Thyroid gland (tissue), 4 donors: ENCODE measurements around the gene DNAJC13. TPM values are rescaled to one million over a fixed set of nuclear protein-coding genes. Genes with fewer than 3 reads are reported as not detected.

Experiments
- DNase-seq, 2 donors: peaks; one replicate each; pipeline ENCODE4 v3.0.0-alpha.2; 2019
- H3K27ac ChIP-seq, 3 donors: fragments of 200-600 bp; sonication (generic); 1 replicate in 2 of 3; 2 replicates in 1 of 3; pipeline ENCODE4 v1.5.1; 2016 to 2019; ENCODE audit warnings: mild to moderate bottlenecking in 1 of 3, moderate library complexity in 1 of 3
- H3K27me3 ChIP-seq: fragments of 200-600 bp; sonication (generic); one replicate; pipeline ENCODE4 v1.5.1; 2019
- H3K36me3 ChIP-seq, 2 donors: fragments of 200-600 bp; sonication (generic); one replicate each; pipeline ENCODE4 v1.5.1; 2016 to 2019
- H3K4me1 ChIP-seq, 2 donors: fragments of 200-600 bp; sonication (generic); one replicate each; pipeline ENCODE4 v1.5.1; 2017 to 2019
- H3K4me3 ChIP-seq, 3 donors: fragments of 200-600 bp; sonication (generic); replicated peaks in 1 of 3; 1 replicate in 2 of 3; 2 replicates in 1 of 3; pipeline ENCODE4 v1.5.1; 2016; ENCODE audit warnings: mild to moderate bottlenecking in 1 of 3
- H3K9me3 ChIP-seq: fragments of 200-600 bp; sonication (generic); one replicate; pipeline ENCODE4 v1.5.1; 2017
- POLR2A ChIP-seq, 2 donors: fragments of 450-650 bp; IDR thresholded peaks; one replicate each; pipeline ENCODE4 v1.6.1; 2017; ENCODE audit warnings: antibody characterized with exemption in 2 of 2, mild to moderate bottlenecking in 2 of 2, moderate library complexity in 1 of 2
- WGBS, 2 donors: methylation state at CpG; one replicate each; pipeline ENCODE4 v1.1.5; 2017; 5-methylcytosine and 5-hydroxymethylcytosine counted together
- intact Hi-C: fragments of 100-400 bp; cut with DNase I; formaldehyde crosslinking; loops from one replicate; pipeline ENCODE4 v1.15.1; 2023
- total RNA-seq, 4 donors: library from RNA; depleted of rRNA; stranded (reverse); fragments of >200 nt; gene quantifications; one replicate each; pipeline ENCODE4 v1.2.3, GENCODE V29; 2016
- TF ChIP-seq, protein P1 (sequence below), 6 experiments: fragments of 200-600 bp in 3 of 6; fragments of 450-650 bp in 3 of 6; sonication (generic) in 3 of 6; IDR thresholded peaks; one replicate each; pipeline ENCODE4 v1.5.1; 2016 to 2019; ENCODE audit warnings: antibody characterized with exemption in 6 of 6, mild to moderate bottlenecking in 2 of 6, inconsistent platforms in 1 of 6, moderate library complexity in 1 of 6

The DNAJC13 gene
- total RNA-seq, 4 donors from 2014 or later, result 47.3 to 56.6 (median 50.4) TPM

- H3K4me3 ChIP-seq, result no peak overlapping the region
- H3K27me3 ChIP-seq, result no peaks in the 10 kb centered on the region
- H3K4me1 ChIP-seq, result no peaks in the 10 kb centered on the region
- intact Hi-C loops, result no loop called here
- H3K27ac ChIP-seq, result no peak overlapping the region
- no peak for TF ChIP-seq POLR2A (IDR thresholded peaks at IDR 0.05)
- TF ChIP-seq, protein P1, sequence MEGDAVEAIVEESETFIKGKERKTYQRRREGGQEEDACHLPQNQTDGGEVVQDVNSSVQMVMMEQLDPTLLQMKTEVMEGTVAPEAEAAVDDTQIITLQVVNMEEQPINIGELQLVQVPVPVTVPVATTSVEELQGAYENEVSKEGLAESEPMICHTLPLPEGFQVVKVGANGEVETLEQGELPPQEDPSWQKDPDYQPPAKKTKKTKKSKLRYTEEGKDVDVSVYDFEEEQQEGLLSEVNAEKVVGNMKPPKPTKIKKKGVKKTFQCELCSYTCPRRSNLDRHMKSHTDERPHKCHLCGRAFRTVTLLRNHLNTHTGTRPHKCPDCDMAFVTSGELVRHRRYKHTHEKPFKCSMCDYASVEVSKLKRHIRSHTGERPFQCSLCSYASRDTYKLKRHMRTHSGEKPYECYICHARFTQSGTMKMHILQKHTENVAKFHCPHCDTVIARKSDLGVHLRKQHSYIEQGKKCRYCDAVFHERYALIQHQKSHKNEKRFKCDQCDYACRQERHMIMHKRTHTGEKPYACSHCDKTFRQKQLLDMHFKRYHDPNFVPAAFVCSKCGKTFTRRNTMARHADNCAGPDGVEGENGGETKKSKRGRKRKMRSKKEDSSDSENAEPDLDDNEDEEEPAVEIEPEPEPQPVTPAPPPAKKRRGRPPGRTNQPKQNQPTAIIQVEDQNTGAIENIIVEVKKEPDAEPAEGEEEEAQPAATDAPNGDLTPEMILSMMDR (IDR thresholded peaks at IDR 0.05), result no peak
- 91 to 94% methylated on average over 5 of the region's 5 CpGs for WGBS, 2 donors
- H3K9me3 ChIP-seq, result no peaks in the 10 kb centered on the region
- DNase-seq, result no peak
- peaks cover 18 to 44% of the 10 kb centered on the region in 2 donors for H3K36me3 ChIP-seq
Measured at GRCh38 chr3:132521901-132522300, 104.6 kb downstream of the DNAJC13 start.

DNA sequence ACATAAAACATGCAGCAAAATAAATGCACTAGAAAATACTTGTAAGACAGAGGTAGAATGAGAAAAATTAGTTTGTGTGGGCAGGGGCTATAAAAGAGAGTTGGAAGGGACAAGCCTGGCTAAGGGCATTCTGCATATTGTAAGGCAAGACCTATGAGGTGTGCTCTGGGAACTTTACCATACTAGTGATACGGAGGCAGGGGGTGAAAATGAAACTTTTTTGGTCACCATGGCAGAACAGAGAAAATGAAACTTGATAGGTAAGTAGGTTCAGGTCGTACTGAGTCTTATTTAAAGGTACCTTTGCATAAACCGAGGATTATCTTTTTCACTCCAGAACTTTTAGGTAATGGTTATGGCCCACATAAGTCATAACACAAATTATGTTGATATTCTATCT is 105.1 kb downstream of the DNAJC13 start:
- intact Hi-C loops, result no loop called here
- Histone ChIP-seq H3K4me1 (no peaks in the 10 kb centered on the region), H3K4me3 (no peak overlapping the region), H3K36me3 (peaks cover 18 to 39% of the 10 kb centered on the region in 2 donors), H3K27ac (no peak overlapping the region), H3K9me3 (no peaks in the 10 kb centered on the region), H3K27me3 (no peaks in the 10 kb centered on the region)
- TF ChIP-seq, protein P1 (IDR thresholded peaks at IDR 0.05), result no peak
- no peak for TF ChIP-seq POLR2A (IDR thresholded peaks at IDR 0.05)
- WGBS, 2 donors, result 85 to 95% methylated on average over 3 of the region's 3 CpGs
- no peak for DNase-seq

- Histone ChIP-seq H3K4me1 (no peaks in the 10 kb centered on the region), H3K4me3 (no peak overlapping the region), H3K9me3 (no peaks in the 10 kb centered on the region), H3K36me3 (peaks cover 17 to 30% of the 10 kb centered on the region in 2 donors), H3K27ac (no peak overlapping the region), H3K27me3 (no peaks in the 10 kb centered on the region)
- WGBS, 2 donors, result 89 to 90% methylated on average over 3 of the region's 3 CpGs
- intact Hi-C loops, result no loop called here
- no peak for DNase-seq
- no peak for TF ChIP-seq POLR2A (IDR thresholded peaks at IDR 0.05)
- TF ChIP-seq, protein P1 (IDR thresholded peaks at IDR 0.05), result no peak
Measured at GRCh38 chr3:132530624-132531023, 113.3 kb downstream of the DNAJC13 start.

- 58 to 64% methylated on average over 7 of the region's 7 CpGs for WGBS, 2 donors
- intact Hi-C loops, result loop anchor here (5.0 kb wide), 1 partner anchor 106 kb away; no protein-coding TSS in a partner anchor
- H3K4me3 ChIP-seq, result no peak overlapping the region
- no peaks in the 10 kb centered on the region for H3K27me3 ChIP-seq
- peaks cover 18 to 22% of the 10 kb centered on the region in 2 donors for H3K4me1 ChIP-seq
- no peak for TF ChIP-seq POLR2A (IDR thresholded peaks at IDR 0.05)
- TF ChIP-seq, protein P1 (IDR thresholded peaks at IDR 0.05), result peak; percentile 35 to 79 (median 58)
- H3K9me3 ChIP-seq, result no peaks in the 10 kb centered on the region
- H3K27ac ChIP-seq, result peak overlapping the region in 2 of 3 donors; percentile 0 to 31
- DNase-seq, result peak; percentile 63 to 77
- peaks cover 0 to 8% of the 10 kb centered on the region in 2 donors for H3K36me3 ChIP-seq
Measured at GRCh38 chr3:132535575-132536441, 118.5 kb downstream of the DNAJC13 start.
